Lower leg skin (tissue), 3 donors: ENCODE measurements around the gene IFT88.

Source experiments
- CTCF ChIP-seq, 3 donors: fragments of 450-650 bp; IDR thresholded peaks; one replicate each; pipeline ENCODE4 v1.5.1; 2016; ENCODE audit warnings: antibody characterized with exemption in 3 of 3, mild to moderate bottlenecking in 3 of 3, moderate library complexity in 2 of 3
- POLR2A ChIP-seq, 2 donors: fragments of 450-650 bp; IDR thresholded peaks; one replicate each; pipeline ENCODE4 v1.6.1; 2016 to 2017; ENCODE audit warnings: antibody characterized with exemption in 2 of 2, mild to moderate bottlenecking in 1 of 2, moderate library complexity in 1 of 2

GRCh38 chr13:20680416-20681080 is 113.6 kb downstream of the IFT88 start:
- TF ChIP-seq CTCF (IDR thresholded peaks at IDR 0.05) (no peak), POLR2A (IDR thresholded peaks at IDR 0.05) (no peak)
